SU-DHL-6 (cell line): ENCODE data around the gene FKBP11.

ENCODE experiments used
- EZH2phosphoT487 ChIP-seq: fragments of 200-600 bp; sonication (generic), shearing (Covaris generic); conservative IDR thresholded peaks from 2 replicates; pipeline ENCODE4 v1.6.1; 2018; ENCODE audit warnings: mild to moderate bottlenecking, antibody characterized with exemption, low read length, moderate library complexity, mixed read lengths
- TF ChIP-seq, protein P1 (sequence below): fragments of 200-600 bp; sonication (generic); IDR thresholded peaks from one replicate; pipeline ENCODE4 v1.5.1; 2017; ENCODE audit warnings: antibody characterized with exemption, mild to moderate bottlenecking, low read length, moderate library complexity; ENCODE audit not compliant: insufficient read depth, poor library complexity, severe bottlenecking

- TF ChIP-seq, protein P1, sequence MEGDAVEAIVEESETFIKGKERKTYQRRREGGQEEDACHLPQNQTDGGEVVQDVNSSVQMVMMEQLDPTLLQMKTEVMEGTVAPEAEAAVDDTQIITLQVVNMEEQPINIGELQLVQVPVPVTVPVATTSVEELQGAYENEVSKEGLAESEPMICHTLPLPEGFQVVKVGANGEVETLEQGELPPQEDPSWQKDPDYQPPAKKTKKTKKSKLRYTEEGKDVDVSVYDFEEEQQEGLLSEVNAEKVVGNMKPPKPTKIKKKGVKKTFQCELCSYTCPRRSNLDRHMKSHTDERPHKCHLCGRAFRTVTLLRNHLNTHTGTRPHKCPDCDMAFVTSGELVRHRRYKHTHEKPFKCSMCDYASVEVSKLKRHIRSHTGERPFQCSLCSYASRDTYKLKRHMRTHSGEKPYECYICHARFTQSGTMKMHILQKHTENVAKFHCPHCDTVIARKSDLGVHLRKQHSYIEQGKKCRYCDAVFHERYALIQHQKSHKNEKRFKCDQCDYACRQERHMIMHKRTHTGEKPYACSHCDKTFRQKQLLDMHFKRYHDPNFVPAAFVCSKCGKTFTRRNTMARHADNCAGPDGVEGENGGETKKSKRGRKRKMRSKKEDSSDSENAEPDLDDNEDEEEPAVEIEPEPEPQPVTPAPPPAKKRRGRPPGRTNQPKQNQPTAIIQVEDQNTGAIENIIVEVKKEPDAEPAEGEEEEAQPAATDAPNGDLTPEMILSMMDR: no peak
- no peak for TF ChIP-seq EZH2phosphoT487
These were observed 13.5 kb upstream of the FKBP11 start for GRCh38 chr12:48938805-48939204.
